NCI-H345 treated with DMSO at 0.1 percent for 48 hours (cell line): ENCODE data around the gene APOBEC3A.
"Not testable (repeated sequence)": the region's sequence is repeated elsewhere in the genome, so short reads cannot be mapped to it uniquely, and the experiment has no call there.

Source experiments
- DNase-seq: peaks from one replicate; lab custom pipeline; 2025; ENCODE audit not compliant: unreplicated experiment; lab: John Stamatoyannopoulos, UW

APOBEC3A gene

GRCh38 chr22:38942702-38943101, 14.7 kb upstream of the APOBEC3A start:
- no peak for DNase-seq

GRCh38 chr22:38943201-38943600, 14.2 kb upstream of the APOBEC3A start:
- no peak for DNase-seq

- no peak for DNase-seq
Measured at GRCh38 chr22:38943882-38944281, 13.5 kb upstream of the APOBEC3A start.

- no peak for DNase-seq
Measured at GRCh38 chr22:38944653-38945052, 12.8 kb upstream of the APOBEC3A start.

- not testable (repeated sequence) for DNase-seq
Measured at GRCh38 chr22:38945706-38946338, 11.6 kb upstream of the APOBEC3A start.

- no peak for DNase-seq
Measured at GRCh38 chr22:38946771-38947170, 10.6 kb upstream of the APOBEC3A start.

GRCh38 chr22:38947321-38948140, 9.9 kb upstream of the APOBEC3A start:
- no peak for DNase-seq

- DNase-seq, result no peak
Measured at GRCh38 chr22:38948181-38948940, 9.0 kb upstream of the APOBEC3A start.

GRCh38 chr22:38949889-38950405, 7.5 kb upstream of the APOBEC3A start:
- no peak for DNase-seq

GRCh38 chr22:38950527-38951295, 6.7 kb upstream of the APOBEC3A start:
- DNase-seq, result no peak

GRCh38 chr22:38951734-38952133, 5.7 kb upstream of the APOBEC3A start:
- no peak for DNase-seq

- DNase-seq, result no peak
Measured at GRCh38 chr22:38952281-38952993, 5.0 kb upstream of the APOBEC3A start.

- DNase-seq, result no peak
Measured at GRCh38 chr22:38953091-38953490, 4.3 kb upstream of the APOBEC3A start.

- DNase-seq, result no peak
Measured at GRCh38 chr22:38953577-38954413, 3.6 kb upstream of the APOBEC3A start.

- DNase-seq, result no peak
Measured at GRCh38 chr22:38954414-38955043, 2.9 kb upstream of the APOBEC3A start.

- DNase-seq, result no peak
Measured at GRCh38 chr22:38955250-38955905, 2.0 kb upstream of the APOBEC3A start.

- DNase-seq, result no peak
Measured at GRCh38 chr22:38955926-38956325, 1.5 kb upstream of the APOBEC3A start.

- DNase-seq, result no peak
Measured at GRCh38 chr22:38956551-38956950, 858 bp upstream of the APOBEC3A start.
